ENCODE measurements around the gene SMARCA1.

The SMARCA1 gene

DNA sequence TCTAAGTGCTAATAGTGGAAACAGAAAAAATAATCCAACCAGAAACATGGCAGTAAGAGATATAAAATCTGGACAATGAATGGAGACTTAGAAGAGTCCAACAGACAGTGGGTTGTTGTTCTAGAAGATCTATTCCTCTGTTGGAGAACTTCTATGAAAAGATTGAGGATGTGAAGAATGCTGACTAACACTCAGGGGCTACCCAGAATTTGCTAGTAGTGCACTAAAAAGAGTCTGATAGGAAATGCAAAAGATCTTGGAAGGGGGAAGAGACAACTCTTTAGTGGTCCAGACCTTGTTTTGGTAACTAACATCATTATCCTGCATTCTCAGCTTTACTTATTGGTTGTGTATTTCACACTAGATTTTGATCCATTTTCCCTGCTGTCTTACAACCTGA lies 77.9 kb downstream of the SMARCA1 start:
- no peak for DNase-seq

DNA sequence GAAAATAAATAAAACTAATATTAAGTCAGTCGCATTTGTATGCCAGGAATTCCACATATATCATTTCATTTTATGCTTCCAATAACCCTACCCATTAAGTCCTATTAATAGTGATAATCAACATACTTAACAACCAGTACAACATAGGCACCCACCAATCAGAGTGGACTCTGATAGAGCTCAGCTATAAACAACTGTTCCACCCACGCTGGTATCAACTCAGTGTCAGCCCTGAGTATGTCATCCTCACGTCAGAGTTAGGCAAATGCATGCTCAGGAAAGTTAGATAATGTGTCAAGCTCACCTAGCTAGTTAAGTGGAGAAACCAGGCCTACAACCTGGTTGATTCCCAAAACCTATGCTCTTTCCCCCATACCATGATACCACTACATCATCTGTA lies 89.3 kb downstream of the SMARCA1 start:
- no peak for DNase-seq

DNA sequence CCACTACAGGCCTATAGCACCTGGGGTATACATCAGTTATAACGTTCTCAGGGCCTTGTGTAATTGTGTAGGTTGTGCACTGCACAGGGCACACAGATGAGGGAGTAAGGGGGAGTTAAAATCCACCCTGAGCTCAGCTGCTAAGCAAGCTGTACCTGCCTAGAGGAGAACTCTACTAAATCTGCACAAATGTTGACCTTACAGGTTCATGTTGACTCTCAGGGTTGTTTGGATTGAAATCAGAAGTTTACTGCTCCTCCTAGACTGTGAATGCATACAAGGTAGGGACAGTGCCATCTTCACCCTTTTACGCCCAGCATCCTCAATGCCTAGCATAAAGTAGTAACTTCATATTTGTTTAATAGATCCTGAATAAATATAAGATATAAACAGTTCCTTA lies 89.8 kb downstream of the SMARCA1 start:
- no peak for DNase-seq

DNA sequence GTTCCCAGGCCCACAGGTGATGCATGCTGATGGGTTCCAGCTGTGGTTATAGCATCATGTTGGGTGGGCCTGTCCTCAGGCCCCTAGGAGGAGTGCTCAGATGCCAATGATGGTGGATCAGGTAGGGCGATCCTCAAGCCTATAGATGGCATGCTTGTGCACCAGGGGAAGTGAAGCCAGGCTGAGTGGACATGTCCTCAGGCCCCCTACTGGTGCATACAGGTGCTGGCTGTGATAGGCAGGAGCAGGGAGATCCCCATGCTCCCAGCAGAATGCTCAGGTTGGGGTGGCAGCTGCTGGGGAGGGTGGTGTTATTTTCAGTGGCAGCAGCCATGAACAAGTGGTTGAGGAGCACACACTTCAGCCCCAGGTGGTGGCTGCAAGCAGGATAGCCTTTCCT lies 96.0 kb downstream of the SMARCA1 start:
- no peak for DNase-seq

DNA sequence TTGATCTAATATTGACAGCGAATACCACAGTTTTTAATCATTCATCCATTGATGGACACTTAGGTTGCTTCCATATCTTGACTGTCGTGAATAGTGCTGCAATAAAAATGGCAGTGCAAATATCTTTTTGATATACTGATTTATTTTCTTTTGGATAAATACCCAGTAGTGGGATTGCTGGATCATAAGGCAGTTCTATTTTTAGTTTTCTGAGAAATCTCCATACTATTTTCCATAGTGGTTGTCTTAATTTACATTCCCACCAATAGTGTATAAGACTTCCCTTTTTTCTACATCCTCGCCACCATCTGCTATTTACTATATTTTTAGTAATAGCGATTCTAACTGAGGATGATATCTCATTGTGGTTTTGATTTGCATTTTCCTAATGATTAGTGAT lies 100.1 kb downstream of the SMARCA1 start:
- DNase-seq: no peak

DNA sequence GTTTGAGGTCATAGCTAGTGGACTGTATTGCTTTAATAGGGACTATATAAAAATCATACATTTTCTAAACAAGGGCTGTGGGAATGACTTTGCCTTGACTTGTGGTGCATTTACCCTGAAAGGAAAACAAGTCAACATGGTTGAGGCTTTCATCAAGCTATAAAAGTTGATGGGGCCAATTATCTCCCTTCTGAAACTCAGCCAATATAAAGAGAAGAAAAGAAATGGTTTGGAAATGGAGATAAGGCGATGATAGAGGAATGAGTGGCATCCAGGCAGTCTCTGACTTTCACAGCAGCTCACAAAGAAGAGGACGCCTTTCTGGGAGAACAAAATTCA lies 118.7 kb downstream of the SMARCA1 start:
- DNase-seq: no peak

DNA sequence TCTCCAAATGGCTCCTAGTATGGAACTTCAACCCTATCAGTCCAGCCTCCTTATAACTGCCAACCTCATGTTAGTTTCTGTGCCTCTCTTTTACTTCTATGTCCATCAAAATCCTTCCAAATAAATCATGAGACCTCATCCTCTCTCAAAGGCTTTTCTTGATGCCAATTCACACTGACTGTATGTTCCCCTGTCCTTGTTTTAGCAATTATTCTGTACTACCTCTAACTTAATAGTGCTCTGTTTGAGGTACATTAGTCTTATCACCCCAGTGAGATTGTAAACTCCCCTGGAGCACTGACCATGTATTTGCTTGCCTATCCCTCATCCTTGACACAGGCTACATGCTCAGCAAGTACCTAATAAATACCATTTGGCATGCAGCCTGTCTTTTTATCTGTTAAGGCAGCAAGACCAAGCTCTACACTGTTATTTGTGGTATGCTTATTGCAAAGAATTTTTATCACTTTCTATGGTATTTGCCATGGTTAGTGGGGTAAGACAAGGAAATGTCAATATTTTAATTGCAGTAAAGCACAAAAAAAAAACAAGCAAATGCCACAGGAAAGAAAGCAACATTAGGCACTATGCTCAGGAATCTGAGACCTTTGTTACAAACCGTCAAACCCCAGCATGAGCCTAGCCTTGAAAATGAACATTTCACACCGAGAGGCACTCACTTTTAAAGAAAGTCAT lies 119.2 kb downstream of the SMARCA1 start:
- no peak for DNase-seq

Measured in NK-92 treated with Interleukin-12 subunit alpha and Interleukin-12 subunit beta, amount 100 ng/mL, for 24 hours (cell line).